BJ (cell line): ENCODE measurements around the gene ZNF850. TPM values are rescaled to one million over a fixed set of nuclear protein-coding genes. Genes with fewer than 3 reads are reported as not detected.

Source experiments
- CTCF ChIA-PET: fragments of 350-600 bp; formaldehyde crosslinking; extraction: SDS; loops from one replicate; lab custom pipeline; 2021; ENCODE audit warnings: antibody characterized with exemption, inconsistent platforms; lab: Yijun Ruan, JAX
- POLR2A ChIA-PET: fragments of 300-600 bp; sonication (Branson Sonifier 250); formaldehyde crosslinking; extraction: SDS; loops from one replicate; lab custom pipeline; 2021; ENCODE audit warnings: antibody characterized with exemption; lab: Charles Lee
- DNase-seq: peaks from one replicate; pipeline ENCODE4 v3.0.0-alpha.2; 2011; ENCODE audit warnings: low read depth
- H3K27me3 ChIP-seq: 2 replicates; pipeline ENCODE4 v1.6.0; 2011; ENCODE audit warnings: low read length; ENCODE audit not compliant: control insufficient read depth, insufficient read depth
- H3K36me3 ChIP-seq: 2 replicates; pipeline ENCODE4 v1.5.1; 2011; ENCODE audit warnings: low read length; ENCODE audit not compliant: control insufficient read depth, insufficient read depth
- H3K4me3 ChIP-seq: 2 replicates; pipeline ENCODE4 v1.5.1; 2011; ENCODE audit warnings: low read depth, mild to moderate bottlenecking, control low read depth, low read length
- polyA minus RNA-seq: library from RNA; depleted of rRNA, polyadenylated mRNA; stranded (reverse); fragments of >200 nt; gene quantifications from 2 replicates; pipeline ENCODE4 v1.2.3, GENCODE V29; 2011; rRNA and poly(A)+ RNA removed
- polyA plus RNA-seq: library from polyadenylated mRNA; depleted of rRNA; stranded (reverse); fragments of >200 nt; gene quantifications from 2 replicates; pipeline ENCODE4 v1.2.3, GENCODE V29; 2011; rRNA removed
- TF ChIP-seq, protein P1 (sequence below): IDR thresholded peaks from 2 replicates; pipeline ENCODE4 v1.5.1; 2011; ENCODE audit warnings: low read depth, mild to moderate bottlenecking, control low read depth, inconsistent platforms, low read length, moderate library complexity; ENCODE audit not compliant: insufficient read depth

ZNF850 gene
- polyA plus RNA-seq, result 0.56 and 1.1 TPM in 2 replicates
- 1.5 and 5.0 TPM in 2 replicates for polyA minus RNA-seq

DNA sequence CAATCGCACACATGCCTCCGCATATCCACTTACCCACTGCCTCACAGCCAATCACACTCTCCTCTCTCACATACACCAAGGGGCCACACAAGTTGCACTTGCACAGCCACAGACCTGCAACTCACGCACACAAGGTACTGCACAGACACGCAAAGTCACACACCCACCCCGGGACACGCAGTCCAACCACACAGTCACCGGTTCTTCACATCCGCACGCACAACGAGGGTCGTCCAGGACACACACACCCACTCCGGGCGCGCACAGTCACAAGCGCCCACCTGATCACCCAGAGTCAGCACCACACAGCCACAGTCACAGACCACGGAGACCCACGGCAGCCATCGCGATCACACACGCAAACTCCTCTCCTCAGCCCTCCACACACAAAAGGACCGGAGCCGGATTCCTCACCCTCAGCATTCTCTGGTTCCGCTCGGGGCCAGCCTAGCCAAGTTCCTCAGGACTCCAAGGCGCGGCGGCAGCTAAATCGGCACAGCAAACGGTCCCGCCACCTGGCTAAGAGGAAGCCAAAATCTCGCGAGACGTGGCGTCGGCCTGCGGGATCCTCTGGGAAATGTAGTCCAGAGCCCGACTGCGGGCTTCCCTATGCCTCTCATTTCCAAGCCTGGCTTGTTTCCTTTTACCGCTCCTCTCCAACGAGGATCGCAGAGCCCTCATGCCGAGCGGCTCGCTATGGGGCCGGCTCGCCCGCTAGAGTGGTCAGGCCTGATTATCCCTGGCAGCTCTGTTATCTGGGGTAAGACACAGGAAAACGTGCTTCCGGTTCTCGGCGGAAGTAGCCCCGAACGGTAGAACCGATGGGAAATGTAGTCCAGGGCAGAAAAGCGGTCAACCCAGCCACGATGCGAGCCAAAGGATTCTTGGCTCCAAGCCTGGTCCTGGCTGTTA lies at the start of gene ZNF850:
ZNF850 (minus strand) TSS at position 497 of the 912 bp plus-strand sequence. CDS start 10,201 bp downstream, outside the sequence.
- CTCF ChIA-PET, result no interaction called here
- H3K36me3 ChIP-seq, result no peaks in the 10 kb centered on the region
- POLR2A ChIA-PET, result no interaction called here

DNA sequence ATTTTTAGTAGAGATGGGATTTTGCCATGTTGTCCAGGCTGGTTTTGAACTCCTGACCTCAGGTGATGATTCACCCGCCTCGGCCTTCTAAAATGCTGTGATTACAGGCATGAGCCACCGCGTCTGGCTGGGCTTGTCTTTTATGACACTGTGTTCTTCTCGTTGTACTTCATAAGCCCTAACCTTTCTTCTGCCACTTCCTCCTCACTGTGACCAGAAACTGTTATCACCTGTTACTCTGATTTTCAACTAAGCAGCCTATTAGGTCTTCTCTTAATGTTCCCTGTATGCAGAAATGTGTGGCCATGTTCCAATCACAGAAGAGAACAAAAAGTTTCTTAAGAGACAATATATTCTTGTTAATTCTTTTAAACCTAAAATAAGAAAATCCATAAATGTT lies 49.2 kb upstream of the ZNF850 start:
- Histone ChIP-seq H3K4me3 (no peak overlapping the region), H3K36me3 (peaks cover 11% of the 10 kb centered on the region), H3K27me3 (no peaks in the 10 kb centered on the region)
- POLR2A ChIA-PET, result no interaction called here
- TF ChIP-seq, protein P1, sequence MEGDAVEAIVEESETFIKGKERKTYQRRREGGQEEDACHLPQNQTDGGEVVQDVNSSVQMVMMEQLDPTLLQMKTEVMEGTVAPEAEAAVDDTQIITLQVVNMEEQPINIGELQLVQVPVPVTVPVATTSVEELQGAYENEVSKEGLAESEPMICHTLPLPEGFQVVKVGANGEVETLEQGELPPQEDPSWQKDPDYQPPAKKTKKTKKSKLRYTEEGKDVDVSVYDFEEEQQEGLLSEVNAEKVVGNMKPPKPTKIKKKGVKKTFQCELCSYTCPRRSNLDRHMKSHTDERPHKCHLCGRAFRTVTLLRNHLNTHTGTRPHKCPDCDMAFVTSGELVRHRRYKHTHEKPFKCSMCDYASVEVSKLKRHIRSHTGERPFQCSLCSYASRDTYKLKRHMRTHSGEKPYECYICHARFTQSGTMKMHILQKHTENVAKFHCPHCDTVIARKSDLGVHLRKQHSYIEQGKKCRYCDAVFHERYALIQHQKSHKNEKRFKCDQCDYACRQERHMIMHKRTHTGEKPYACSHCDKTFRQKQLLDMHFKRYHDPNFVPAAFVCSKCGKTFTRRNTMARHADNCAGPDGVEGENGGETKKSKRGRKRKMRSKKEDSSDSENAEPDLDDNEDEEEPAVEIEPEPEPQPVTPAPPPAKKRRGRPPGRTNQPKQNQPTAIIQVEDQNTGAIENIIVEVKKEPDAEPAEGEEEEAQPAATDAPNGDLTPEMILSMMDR, result no peak
- CTCF ChIA-PET, result no interaction called here
- no peak for DNase-seq

More for the DNA sequence above, at the start of gene ZNF850:
- Histone ChIP-seq H3K27me3 (no peaks in the 10 kb centered on the region), H3K4me3 (peak within 1 kb of the TSS; percentile 56)
- TF ChIP-seq, protein P1, result no peak
- DNase-seq, result peak; percentile 50

DNA sequence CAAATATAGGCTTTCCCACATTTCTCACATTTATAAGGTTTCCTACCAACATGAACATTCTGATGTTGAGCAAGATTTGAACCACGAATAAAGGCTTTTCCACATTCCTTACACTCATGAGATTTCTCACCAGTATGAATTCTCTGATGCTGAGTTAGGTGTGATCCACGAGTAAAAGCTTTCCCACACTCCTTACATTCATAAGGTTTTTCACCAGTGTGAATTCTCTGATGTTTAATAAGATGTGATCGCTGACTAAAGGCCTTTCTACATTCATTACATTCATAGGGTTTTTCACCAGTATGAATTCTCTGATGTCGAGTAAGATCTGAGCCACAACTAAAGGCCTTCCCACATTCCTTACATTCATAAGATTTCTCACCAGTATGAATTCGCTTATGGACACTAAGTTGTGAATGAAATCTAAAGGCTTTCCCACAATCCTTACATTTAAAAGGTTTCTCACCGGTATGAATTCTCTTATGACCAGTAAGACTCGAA lies 46.6 kb upstream of the ZNF850 start:
- H3K27me3 ChIP-seq, result no peaks in the 10 kb centered on the region
- no peak for DNase-seq
- peaks cover 13% of the 10 kb centered on the region for H3K36me3 ChIP-seq
- CTCF ChIA-PET, result no interaction called here
- TF ChIP-seq, protein P1, result no peak
- H3K4me3 ChIP-seq, result no peak overlapping the region
- POLR2A ChIA-PET, result no interaction called here

DNA sequence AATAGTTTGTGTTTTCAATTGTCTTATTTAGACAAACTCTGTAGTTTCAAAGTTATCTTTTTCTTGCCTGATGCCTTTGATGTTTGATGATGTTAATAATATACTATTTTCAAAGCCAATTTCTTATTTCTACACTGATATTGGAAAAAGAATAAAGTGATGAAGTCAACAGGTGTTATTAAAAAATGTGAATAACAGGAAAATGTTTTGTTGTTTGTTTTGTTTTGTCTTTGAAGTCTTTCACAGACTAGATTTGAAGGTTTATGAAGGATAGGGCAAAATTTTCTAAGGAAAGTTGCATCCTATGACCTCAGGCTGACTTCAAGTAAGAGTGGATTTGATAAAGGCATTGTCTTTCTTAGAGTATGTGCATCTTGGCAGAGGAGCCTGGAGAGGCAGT lies 34.4 kb upstream of the ZNF850 start:
- CTCF ChIA-PET, result no interaction called here
- POLR2A ChIA-PET, result no interaction called here
- H3K36me3 ChIP-seq, result no peaks in the 10 kb centered on the region
- H3K4me3 ChIP-seq, result no peak overlapping the region
- TF ChIP-seq, protein P1, result no peak
- DNase-seq, result no peak
- no peaks in the 10 kb centered on the region for H3K27me3 ChIP-seq

DNA sequence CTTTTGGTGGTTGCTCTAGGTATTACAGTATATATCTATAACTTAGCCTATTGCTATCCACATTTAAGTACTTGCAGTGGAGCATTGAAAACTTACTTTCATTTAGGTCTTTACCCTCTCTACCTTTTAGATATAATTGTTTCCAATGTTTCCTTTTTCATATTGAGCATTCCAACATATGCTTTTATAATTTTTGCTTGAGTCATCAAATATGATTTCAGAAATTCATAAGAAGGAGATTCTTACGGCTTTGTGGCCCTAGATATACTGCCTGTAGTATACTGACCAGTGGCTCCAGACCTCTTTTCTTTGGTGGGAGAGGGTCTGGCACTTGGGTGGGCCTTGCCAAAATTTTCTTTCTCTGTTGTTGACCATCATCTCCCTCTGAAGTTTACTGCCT lies 32.8 kb upstream of the ZNF850 start:
- TF ChIP-seq, protein P1, result no peak
- Histone ChIP-seq H3K4me3 (no peak overlapping the region), H3K36me3 (no peaks in the 10 kb centered on the region; the same call in 1 of the 2 replicates), H3K27me3 (no peaks in the 10 kb centered on the region)
- no peak for DNase-seq
- POLR2A ChIA-PET, result no interaction called here
- CTCF ChIA-PET, result no interaction called here
